PFSK-1 (cell line): Measurements from ENCODE around the gene ENG.

Experiments
- FOXP2 ChIP-seq: optimal IDR thresholded peaks from 2 replicates; pipeline ENCODE3; 2011; ENCODE audit warnings: borderline replicate concordance, control low read depth, inconsistent platforms; ENCODE audit not compliant: insufficient read depth; ENCODE audit errors: extremely low read length, extremely low read depth
- POLR2AphosphoS5 ChIP-seq: IDR thresholded peaks from 2 replicates; pipeline ENCODE4 v1.6.1; 2012; ENCODE audit warnings: low read depth, mild to moderate bottlenecking, control low read depth, low read length, moderate library complexity
- REST ChIP-seq, 2 experiments: IDR thresholded peaks; 2 replicates each; pipeline versions ENCODE4 v1.6.1 to v1.8.0; 2011 to 2012; ENCODE audit warnings: low read depth in 2 of 2, low read length in 2 of 2, control low read depth in 1 of 2, inconsistent platforms in 1 of 2, mild to moderate bottlenecking in 1 of 2, moderate library complexity in 1 of 2; ENCODE audit not compliant: insufficient read depth in 1 of 2
- SIN3A ChIP-seq: IDR thresholded peaks from 2 replicates; pipeline ENCODE4 v1.6.1; 2012; ENCODE audit warnings: mild to moderate bottlenecking, low read length, moderate library complexity, borderline replicate concordance; ENCODE audit not compliant: insufficient read depth
- TAF1 ChIP-seq: IDR thresholded peaks from 2 replicates; pipeline ENCODE4 v1.6.1; 2012; ENCODE audit warnings: low read length, control low read depth, borderline replicate concordance; ENCODE audit not compliant: insufficient read depth

ENG gene

GRCh38 chr9:127877566-127877998 lies 23.1 kb upstream of the ENG start, which contains the start of gene AK1:
Gene AK1, minus strand, starts transcription at chr9:127877675. Its CDS starts 3,058 bp downstream, at chr9:127874617.
- TF ChIP-seq TAF1 (no peak), POLR2AphosphoS5 (peak; percentile 85)

- TF ChIP-seq REST (IDR thresholded peaks at IDR 0.05; ENCODE audit: insufficient read depth in 1 of 2, low read depth in 2 of 2, low read length in 2 of 2) (no peak), TAF1 (no peak)
These were observed 22.5 kb upstream of the ENG start for GRCh38 chr9:127876764-127877562.

- TF ChIP-seq TAF1 (no peak), POLR2AphosphoS5 (no peak), FOXP2 (no peak), SIN3A (no peak), REST (IDR thresholded peaks at IDR 0.05; ENCODE audit: insufficient read depth in 1 of 2, low read depth in 2 of 2, low read length in 2 of 2) (no peak)
These were observed 21.7 kb upstream of the ENG start for GRCh38 chr9:127876026-127876763.

- no peak for TF ChIP-seq POLR2AphosphoS5
- TF ChIP-seq FOXP2: no peak
These were observed 21.0 kb upstream of the ENG start for GRCh38 chr9:127875306-127875966.

- TF ChIP-seq POLR2AphosphoS5: no peak
- no peak for TF ChIP-seq REST (IDR thresholded peaks at IDR 0.05; ENCODE audit: insufficient read depth in 1 of 2, low read depth in 2 of 2, low read length in 2 of 2)
- TF ChIP-seq SIN3A: no peak
- no peak for TF ChIP-seq FOXP2
- TF ChIP-seq TAF1: no peak
These were observed 20.1 kb upstream of the ENG start for GRCh38 chr9:127874301-127875221.

GRCh38 chr9:127873886-127874285 lies 19.4 kb upstream of the ENG start:
- TF ChIP-seq POLR2AphosphoS5: no peak
- TF ChIP-seq FOXP2: no peak
- TF ChIP-seq TAF1: no peak
- no peak for TF ChIP-seq REST (IDR thresholded peaks at IDR 0.05; ENCODE audit: insufficient read depth in 1 of 2, low read depth in 2 of 2, low read length in 2 of 2)
- no peak for TF ChIP-seq SIN3A
